H9 (cell line): ENCODE measurements around the gene TBL1X. TPM values are rescaled to one million over a fixed set of nuclear protein-coding genes. Genes with fewer than 3 reads are reported as not detected.

Source experiments
- DNase-seq: peaks from one replicate; pipeline ENCODE4 v3.0.0-alpha.2; 2017
- H2AFZ ChIP-seq: one replicate; pipeline ENCODE4 v1.6.1; 2013; ENCODE audit warnings: mild to moderate bottlenecking, low read length, control low read depth, moderate library complexity
- H2AK5ac ChIP-seq: 2 replicates; pipeline ENCODE4 v1.6.1; 2013; ENCODE audit warnings: low read length, control low read depth, mixed read lengths; ENCODE audit not compliant: insufficient read length
- H2BK120ac ChIP-seq: one replicate; pipeline ENCODE4 v1.6.1; 2013; ENCODE audit warnings: low read depth, mild to moderate bottlenecking, low read length, control low read depth, inconsistent platforms; ENCODE audit not compliant: poor library complexity, severe bottlenecking
- H2BK12ac ChIP-seq: 2 replicates; pipeline ENCODE4 v1.6.1; 2013; ENCODE audit warnings: low read length, control low read depth, mixed read lengths, low read depth; ENCODE audit not compliant: insufficient read length
- H2BK15ac ChIP-seq: 2 replicates; pipeline ENCODE4 v1.6.1; 2013; ENCODE audit warnings: low read depth, low read length, control low read depth
- H2BK20ac ChIP-seq: one replicate; pipeline ENCODE4 v1.6.1; 2013; ENCODE audit warnings: low read depth, mild to moderate bottlenecking, low read length, control low read depth, inconsistent platforms; ENCODE audit not compliant: poor library complexity, severe bottlenecking
- H2BK5ac ChIP-seq: 2 replicates; pipeline ENCODE4 v1.6.1; 2013; ENCODE audit warnings: low read length, control low read depth, mixed read lengths; ENCODE audit not compliant: insufficient read length
- H3K14ac ChIP-seq: 2 replicates; pipeline ENCODE4 v1.6.1; 2013; ENCODE audit warnings: low read length, control low read depth; ENCODE audit not compliant: insufficient read depth
- H3K18ac ChIP-seq: 2 replicates; pipeline ENCODE4 v1.6.1; 2013; ENCODE audit warnings: low read depth, mild to moderate bottlenecking, mixed read lengths, low read length, control low read depth; ENCODE audit not compliant: insufficient read length
- H3K23ac ChIP-seq: 2 replicates; pipeline ENCODE4 v1.6.1; 2013; ENCODE audit warnings: low read length, control low read depth, mixed read lengths, low read depth; ENCODE audit not compliant: insufficient read length
- H3K23me2 ChIP-seq: 2 replicates; pipeline ENCODE4 v1.6.1; 2013; ENCODE audit warnings: low read depth, mild to moderate bottlenecking, mixed read lengths, low read length, control low read depth; ENCODE audit not compliant: insufficient read length, poor library complexity, severe bottlenecking
- H3K27ac ChIP-seq: 2 replicates; pipeline ENCODE4 v1.5.1; 2013; ENCODE audit warnings: low read length, control low read depth, mixed read lengths, low read depth; ENCODE audit not compliant: insufficient read length
- H3K27me3 ChIP-seq: 2 replicates; pipeline ENCODE4 v1.6.1; 2013; ENCODE audit warnings: low read length, control low read depth, inconsistent platforms; ENCODE audit not compliant: insufficient read depth
- H3K4ac ChIP-seq: 2 replicates; pipeline ENCODE4 v1.6.1; 2013; ENCODE audit warnings: low read depth, mild to moderate bottlenecking, control low read depth, inconsistent platforms, low read length, moderate library complexity
- H3K4me1 ChIP-seq: 2 replicates; pipeline ENCODE4 v1.6.1; 2013; ENCODE audit warnings: low read length, control low read depth, inconsistent platforms; ENCODE audit not compliant: insufficient read depth
- H3K4me2 ChIP-seq: 2 replicates; pipeline ENCODE4 v1.6.1; 2013; ENCODE audit warnings: low read length, control low read depth, mixed read lengths; ENCODE audit not compliant: insufficient read length, insufficient read depth
- H3K56ac ChIP-seq: 2 replicates; pipeline ENCODE4 v1.6.1; 2013; ENCODE audit warnings: low read depth, mild to moderate bottlenecking, mixed read lengths, low read length, control low read depth; ENCODE audit not compliant: insufficient read length
- H3K79me1 ChIP-seq: 2 replicates; pipeline ENCODE4 v1.6.1; 2013; ENCODE audit warnings: low read depth, mild to moderate bottlenecking, moderate library complexity, low read length, control low read depth, inconsistent platforms; ENCODE audit not compliant: insufficient read depth, poor library complexity, severe bottlenecking
- H3K79me2 ChIP-seq: 2 replicates; pipeline ENCODE4 v1.6.1; 2013; ENCODE audit warnings: low read length, control low read depth, inconsistent platforms; ENCODE audit not compliant: insufficient read depth
- H3K9ac ChIP-seq: 2 replicates; pipeline ENCODE4 v1.6.1; 2013; ENCODE audit warnings: low read length, control low read depth, mixed read lengths; ENCODE audit not compliant: insufficient read length; ENCODE audit errors: extremely low read depth
- H3K9me3 ChIP-seq: one replicate; pipeline ENCODE4 v1.6.1; 2013; ENCODE audit warnings: low read depth, low read length, inconsistent platforms; ENCODE audit not compliant: control insufficient read depth
- H3T11ph ChIP-seq: one replicate; pipeline ENCODE4 v1.6.1; 2013; ENCODE audit warnings: mild to moderate bottlenecking, low read length, control low read depth, inconsistent platforms
- H4K20me1 ChIP-seq: one replicate; pipeline ENCODE4 v1.6.1; 2013; ENCODE audit not compliant: control insufficient read depth, insufficient read length, insufficient read depth
- H4K5ac ChIP-seq: 2 replicates; pipeline ENCODE4 v1.6.1; 2013; ENCODE audit warnings: low read depth, mild to moderate bottlenecking, mixed read lengths, low read length, control low read depth; ENCODE audit not compliant: insufficient read length
- H4K8ac ChIP-seq: replicated peaks from 2 replicates; pipeline ENCODE4 v1.6.1; 2013; ENCODE audit warnings: low read length, control low read depth, mixed read lengths, low read depth; ENCODE audit not compliant: insufficient read length
- H4K91ac ChIP-seq: 2 replicates; pipeline ENCODE4 v1.6.1; 2013; ENCODE audit warnings: low read depth, mild to moderate bottlenecking, moderate library complexity, mixed read lengths, low read length, control low read depth; ENCODE audit not compliant: insufficient read length
- H3K27ac Mint-ChIP-seq, 3 experiments: 2 replicates in 2 of 3; 3 replicates in 1 of 3; pipeline ENCODE4 v1.8.0; 2020 to 2021; ENCODE audit warnings: mixed read lengths in 3 of 3, mild to moderate bottlenecking in 1 of 3, moderate library complexity in 1 of 3
- H3K27me3 Mint-ChIP-seq: 2 replicates; pipeline ENCODE4 v1.8.0; 2021; ENCODE audit warnings: low read depth, mild to moderate bottlenecking, moderate library complexity, mixed read lengths
- H3K36me3 Mint-ChIP-seq, 3 experiments: 2 replicates in 2 of 3; 3 replicates in 1 of 3; pipeline ENCODE4 v1.8.0; 2020 to 2021; ENCODE audit warnings: low read depth in 3 of 3, mixed read lengths in 3 of 3; ENCODE audit not compliant: insufficient read depth in 1 of 3
- H3K4me1 Mint-ChIP-seq, 2 experiments: 2 replicates each; pipeline ENCODE4 v1.8.0; 2020; ENCODE audit warnings: mixed read lengths in 2 of 2
- H3K4me3 Mint-ChIP-seq, 2 experiments: 2 replicates in 1 of 2; 3 replicates in 1 of 2; pipeline ENCODE4 v1.8.0; 2020 to 2021; ENCODE audit warnings: mild to moderate bottlenecking in 2 of 2, mixed read lengths in 2 of 2, moderate library complexity in 1 of 2
- H3K9me3 Mint-ChIP-seq, 2 experiments: 2 replicates in 1 of 2; 3 replicates in 1 of 2; pipeline ENCODE4 v1.8.0; 2020; ENCODE audit warnings: mild to moderate bottlenecking in 2 of 2, mixed read lengths in 2 of 2, moderate library complexity in 1 of 2
- CTCF ChIP-seq: fragments of 200-600 bp; sonication (generic); conservative IDR thresholded peaks from 3 replicates; pipeline ENCODE4 v1.8.0; 2021; ENCODE audit warnings: antibody characterized with exemption, mild to moderate bottlenecking
- WGBS: extraction: QIAGEN DNeasy Blood & Tissue Kit; methylation state at CpG from one replicate; pipeline ENCODE4 v1.1.7; 2013; ENCODE audit warnings: missing lambda C conversion rate, low lambda C conversion rate, mixed read lengths; ENCODE audit not compliant: insufficient read length; ENCODE audit errors: extremely low coverage; 5-methylcytosine and 5-hydroxymethylcytosine counted together
- total RNA-seq: library from RNA; stranded (reverse); gene quantifications from 2 replicates; pipeline ENCODE4 v1.2.1, GENCODE V29; 2021

The TBL1X gene
- total RNA-seq, 1 experiment from 2014 or later, result 24.1 TPM

- Histone ChIP-seq H2BK15ac (no peak overlapping the region), H4K5ac (no peak overlapping the region), H3K14ac (no peak overlapping the region), H3K23ac (no peak overlapping the region), H3K18ac (peak overlapping the region; percentile 27), H3T11ph (no peak overlapping the region), H3K4me2 (no peak overlapping the region), H2AK5ac (no peak overlapping the region), H3K23me2 (no peaks in the 10 kb centered on the region), H3K27me3 (no peaks in the 10 kb centered on the region), H3K79me2 (no peaks in the 10 kb centered on the region), H4K20me1 (no peaks in the 10 kb centered on the region), H3K56ac (no peak overlapping the region), H2BK120ac (no peak overlapping the region), H4K8ac (no peak overlapping the region), H2BK12ac (no peak overlapping the region), H3K9me3 (no peaks in the 10 kb centered on the region), H2AFZ (no peak overlapping the region), H3K79me1 (no peaks in the 10 kb centered on the region), H2BK20ac (no peak overlapping the region), H4K91ac (no peak overlapping the region), H2BK5ac (no peak overlapping the region), H3K9ac (no peak overlapping the region), H3K27ac (no peak overlapping the region), H3K4me1 (0 out of 2 replicates have a peak, but pooled peaks cover 3% of the 10 kb centered on the region), H3K4ac (no peak overlapping the region)
- no CpG with 5 or more reads among the region's 10 CpGs for WGBS
- Mint-ChIP-seq H3K27me3 (no peaks in the 10 kb centered on the region), H3K4me1 (peaks cover 5 to 7% of the 10 kb centered on the region in 2 experiments), H3K27ac (no peak overlapping the region; a peak in 1 of 7 replicates), H3K9me3 (peaks cover 17 to 58% of the 10 kb centered on the region in 2 experiments), H3K36me3 (peaks cover 50 to 67% (median 55%) of the 10 kb centered on the region in 3 experiments), H3K4me3 (no peak overlapping the region)
- TF ChIP-seq CTCF, result no peak
- DNase-seq, result no peak
Observed at GRCh38 chrX:9708086-9708485, 243.2 kb downstream of the TBL1X start.
